SK-N-SH (cell line): ENCODE results near the gene DDX28. TPM values are rescaled to one million over a fixed set of nuclear protein-coding genes. Genes with fewer than 3 reads are reported as not detected.

Source experiments
- CTCF ChIA-PET: fragments of 300-600, 350-600 bp; formaldehyde crosslinking; extraction: SDS; loops from one replicate; lab custom pipeline; 2021; lab: Yijun Ruan, JAX
- POLR2A ChIA-PET: fragments of 350-600 bp; sonication (Branson Sonifier 250); formaldehyde crosslinking; extraction: SDS; loops from one replicate; lab custom pipeline; 2020; ENCODE audit warnings: antibody characterized with exemption, inconsistent platforms; lab: Yijun Ruan, JAX
- DNase-seq: peaks from one replicate; pipeline ENCODE4 v3.0.0; 2012
- H2AFZ ChIP-seq: fragments of 200-600 bp; sonication (generic); 2 replicates; pipeline ENCODE4 v1.8.1; 2016; ENCODE audit warnings: antibody characterized with exemption, mild to moderate bottlenecking, low read depth
- H3F3A ChIP-seq: fragments of 200-600 bp; sonication (generic); replicated peaks from 2 replicates; pipeline ENCODE3; 2016; ENCODE audit warnings: antibody characterized with exemption, mild to moderate bottlenecking; ENCODE audit not compliant: insufficient read depth
- H3K27ac ChIP-seq, 2 experiments: fragments of 200-500 bp in 1 of 2; fragments of 200-600 bp in 1 of 2; sonication (Bioruptor generic) in 1 of 2; sonication (generic), shearing (Covaris generic) in 1 of 2; 2 replicates each; pipeline versions ENCODE4 v1.5.1 to v1.6.1; 2014 to 2016; ENCODE audit warnings: low read depth in 2 of 2, inconsistent platforms in 1 of 2, low read length in 1 of 2, mild to moderate bottlenecking in 1 of 2, mixed read lengths in 1 of 2
- H3K27me3 ChIP-seq: fragments of 200-600 bp; sonication (generic), shearing (Covaris generic); 2 replicates; pipeline ENCODE4 v1.6.1; 2016; ENCODE audit warnings: mixed run types; ENCODE audit not compliant: insufficient read depth
- H3K36me3 ChIP-seq, 2 experiments: fragments of 200-500 bp in 1 of 2; fragments of 200-600 bp in 1 of 2; sonication (Bioruptor generic) in 1 of 2; sonication (generic) in 1 of 2; replicated peaks in 1 of 2; 2 replicates each; pipeline versions ENCODE3 to v1.5.1; 2014 to 2016; ENCODE audit warnings: low read length in 1 of 2, mild to moderate bottlenecking in 1 of 2; ENCODE audit not compliant: insufficient read depth in 2 of 2, control insufficient read depth in 1 of 2
- H3K4me1 ChIP-seq, 2 experiments: fragments of 200-500 bp in 1 of 2; fragments of 200-600 bp in 1 of 2; sonication (Bioruptor generic) in 1 of 2; sonication (generic), shearing (Covaris generic) in 1 of 2; 2 replicates each; pipeline versions ENCODE4 v1.5.1 to v1.6.1; 2014 to 2016; ENCODE audit warnings: low read depth in 1 of 2, low read length in 1 of 2, mixed run types in 1 of 2; ENCODE audit not compliant: insufficient read depth in 2 of 2, control insufficient read depth in 1 of 2
- H3K4me2 ChIP-seq: fragments of 200-600 bp; sonication (generic), shearing (Covaris generic); 2 replicates; pipeline ENCODE4 v1.6.1; 2017; ENCODE audit warnings: mixed run types
- H3K4me3 ChIP-seq, 2 experiments: fragments of 200-500 bp in 1 of 2; fragments of 200-600 bp in 1 of 2; sonication (Bioruptor generic) in 1 of 2; sonication (generic), shearing (Covaris generic) in 1 of 2; 2 replicates each; pipeline versions ENCODE4 v1.5.1 to v1.8.1; 2014 to 2016; ENCODE audit warnings: low read depth in 2 of 2, inconsistent platforms in 1 of 2, low read length in 1 of 2, mild to moderate bottlenecking in 1 of 2, mixed read lengths in 1 of 2, moderate library complexity in 1 of 2
- H3K79me2 ChIP-seq: fragments of 200-600 bp; sonication (generic); 2 replicates; pipeline ENCODE4 v1.8.1; 2017; ENCODE audit warnings: mild to moderate bottlenecking; ENCODE audit not compliant: insufficient read depth
- H3K9ac ChIP-seq: fragments of 200-600 bp; sonication (generic); 2 replicates; pipeline ENCODE4 v1.6.1; 2017; ENCODE audit warnings: mixed run types
- H3K9me2 ChIP-seq: fragments of 200-600 bp; sonication (generic); 2 replicates; pipeline ENCODE4 v1.6.1; 2017; ENCODE audit warnings: mixed run types
- H3K9me3 ChIP-seq: fragments of 200-600 bp; sonication (generic); 2 replicates; pipeline ENCODE4 v1.6.1; 2017; ENCODE audit warnings: mixed run types, mild to moderate bottlenecking, moderate library complexity
- H4K20me1 ChIP-seq: fragments of 200-600 bp; sonication (generic); 2 replicates; pipeline ENCODE4 v1.6.1; 2017; ENCODE audit warnings: mild to moderate bottlenecking, mixed run types; ENCODE audit not compliant: insufficient read depth
- CHD2 ChIP-seq: fragments of 150-350 bp; IDR thresholded peaks from 2 replicates; pipeline ENCODE4 v1.6.1; 2018; ENCODE audit warnings: low read length; ENCODE audit not compliant: partially characterized antibody
- ELF1 ChIP-seq: IDR thresholded peaks from 2 replicates; pipeline ENCODE4 v1.4.0; 2012
- EP300 ChIP-seq, 2 experiments: IDR thresholded peaks; 2 replicates each; pipeline versions ENCODE4 v1.4.0 to v1.6.1; 2012; ENCODE audit warnings: borderline replicate concordance in 1 of 2, low read depth in 1 of 2, low read length in 1 of 2
- FOSL2 ChIP-seq: IDR thresholded peaks from 2 replicates; pipeline ENCODE4 v1.4.0; 2012; ENCODE audit warnings: low read depth, mild to moderate bottlenecking, moderate library complexity, borderline replicate concordance
- FOXJ3 ChIP-seq: sonication (generic); formaldehyde crosslinking; IDR thresholded peaks from 2 replicates; pipeline ENCODE4 v1.5.1; 2020; ENCODE audit warnings: mild to moderate bottlenecking, missing genetic modification reagents
- GATA2 ChIP-seq: sonication (generic); formaldehyde crosslinking; IDR thresholded peaks from 2 replicates; pipeline ENCODE4 v1.5.0; 2020; ENCODE audit warnings: mild to moderate bottlenecking, missing genetic modification reagents
- IRF3 ChIP-seq: fragments of 150-350 bp; IDR thresholded peaks from 2 replicates; pipeline ENCODE4 v1.6.1; 2016; ENCODE audit warnings: mild to moderate bottlenecking, low read depth, low read length
- MAX ChIP-seq: IDR thresholded peaks from 2 replicates; pipeline ENCODE4 v1.4.0; 2012; ENCODE audit warnings: low read depth
- MXI1 ChIP-seq: IDR thresholded peaks from 2 replicates; pipeline ENCODE4 v1.6.1; 2012; ENCODE audit warnings: mild to moderate bottlenecking, low read depth, low read length, improper control_type of control experiment
- NFIC ChIP-seq: IDR thresholded peaks from 2 replicates; pipeline ENCODE4 v1.4.0; 2012; ENCODE audit warnings: borderline replicate concordance
- NRF1 ChIP-seq: IDR thresholded peaks from 2 replicates; pipeline ENCODE4 v1.6.1; 2012; ENCODE audit warnings: low read depth, mild to moderate bottlenecking, low read length
- RCOR1 ChIP-seq: fragments of 150-350 bp; IDR thresholded peaks from 2 replicates; pipeline ENCODE4 v1.6.1; 2017; ENCODE audit warnings: antibody characterized with exemption, low read length
- REST ChIP-seq: IDR thresholded peaks from 2 replicates; pipeline ENCODE4 v1.6.1; 2012; ENCODE audit warnings: mild to moderate bottlenecking, low read depth, low read length, moderate library complexity
- RFX5 ChIP-seq: IDR thresholded peaks from 2 replicates; pipeline ENCODE4 v1.6.1; 2012; ENCODE audit warnings: mild to moderate bottlenecking, improper control_type of control experiment, low read length
- SIN3A ChIP-seq: IDR thresholded peaks from 2 replicates; pipeline ENCODE4 v1.6.1; 2012; ENCODE audit warnings: low read depth, mild to moderate bottlenecking, low read length, moderate library complexity, borderline replicate concordance
- SMC3 ChIP-seq: IDR thresholded peaks from 2 replicates; pipeline ENCODE4 v1.6.1; 2012; ENCODE audit warnings: low read depth, low read length, improper control_type of control experiment
- TCF12 ChIP-seq: IDR thresholded peaks from 2 replicates; pipeline ENCODE4 v1.4.0; 2012
- TEAD4 ChIP-seq: IDR thresholded peaks from 2 replicates; pipeline ENCODE4 v1.4.0; 2012; ENCODE audit warnings: mild to moderate bottlenecking, borderline replicate concordance; ENCODE audit not compliant: insufficient read depth
- USF1 ChIP-seq: IDR thresholded peaks from 2 replicates; pipeline ENCODE4 v1.4.0; 2012; ENCODE audit warnings: low read depth, borderline replicate concordance
- ZBTB33 ChIP-seq: IDR thresholded peaks from 2 replicates; pipeline ENCODE4 v1.4.0; 2012; ENCODE audit warnings: low read depth, borderline replicate concordance
- WGBS: methylation state at CpG from one replicate; pipeline ENCODE4 v1.1.6; 2017; ENCODE audit warnings: low lambda C conversion rate; 5-methylcytosine and 5-hydroxymethylcytosine counted together
- polyA plus RNA-seq, 3 experiments: library from polyadenylated mRNA; depleted of rRNA; stranded (reverse); fragments of >200 nt; gene quantifications; 2 replicates each; pipeline ENCODE4 v1.2.3, GENCODE V29; 2012

Gene DDX28
- polyA plus RNA-seq, 1 of the 3 experiments (the other 2 are of a cell fraction): 10.8 TPM

- DNase-seq: no peak
- Histone ChIP-seq H3K4me2 (no peak overlapping the region), H4K20me1 (no peaks in the 10 kb centered on the region), H3K9me3 (no peaks in the 10 kb centered on the region), H3K27me3 (no peaks in the 10 kb centered on the region), H2AFZ (no peak overlapping the region), H3K36me3 (peaks cover 7 to 14% of the 10 kb centered on the region in 2 experiments), H3K9ac (no peak overlapping the region), H3K79me2 (no peaks in the 10 kb centered on the region), H3K27ac (no peak overlapping the region), H3K4me1 (no peaks in the 10 kb centered on the region), H3K9me2 (no peaks in the 10 kb centered on the region), H3K4me3 (no peak overlapping the region), H3F3A (no peaks in the 10 kb centered on the region)
- 83% methylated on average over 2 of the region's 2 CpGs for WGBS
- ChIA-PET CTCF (interaction anchor here (0.8 to 3.8 kb wide), 4 partner anchors 8 to 27 kb away, joined by 3 to 12 read pairs (median 3); no protein-coding TSS in a partner anchor), POLR2A (no interaction called here)
- TF ChIP-seq NFIC (no peak), FOSL2 (no peak), NRF1 (no peak), TEAD4 (no peak), MAX (no peak), GATA2 (CRISPR knock-in tag) (no peak), RCOR1 (no peak)
Observed at GRCh38 chr16:68049449-68049848, 26.4 kb upstream of the DDX28 start.

- CTCF ChIA-PET: interaction anchor here (1.6 kb wide), 1 partner anchor 165 kb away, joined by 4 read pairs; no protein-coding TSS in a partner anchor
- H3K9ac ChIP-seq: no peak overlapping the region
Observed at GRCh38 chr16:68047987-68048386, 25.0 kb upstream of the DDX28 start.

More at GRCh38 chr16:68047987-68048386, 25.0 kb upstream of the DDX28 start:
- POLR2A ChIA-PET: no interaction called here
- no peaks in the 10 kb centered on the region for H3K9me3 ChIP-seq
- H2AFZ ChIP-seq: no peak overlapping the region
- no peaks in the 10 kb centered on the region for H3K79me2 ChIP-seq
- no peak overlapping the region for H3K27ac ChIP-seq
- H3K27me3 ChIP-seq: no peaks in the 10 kb centered on the region
- peaks cover 2 to 7% of the 10 kb centered on the region in 2 experiments for H3K36me3 ChIP-seq
- H3K4me1 ChIP-seq: no peaks in the 10 kb centered on the region
- no peaks in the 10 kb centered on the region for H4K20me1 ChIP-seq
- DNase-seq: no peak
- 93% methylated on average over 2 of the region's 2 CpGs for WGBS
- no peaks in the 10 kb centered on the region for H3K9me2 ChIP-seq
- no peak overlapping the region for H3K4me3 ChIP-seq
- H3F3A ChIP-seq: no peaks in the 10 kb centered on the region
- TF ChIP-seq FOXJ3 (CRISPR knock-in tag) (no peak), CHD2 (no peak), ELF1 (no peak), TCF12 (no peak), MAX (no peak), SMC3 (no peak), FOSL2 (no peak), REST (no peak), IRF3 (no peak), USF1 (no peak), EP300 (IDR thresholded peaks at IDR 0.05; ENCODE audit: borderline replicate concordance in 1 of 2, low read depth in 1 of 2, low read length in 1 of 2) (no peak), MXI1 (no peak), ZBTB33 (no peak), RFX5 (no peak), NRF1 (no peak), SIN3A (no peak)
- H3K4me2 ChIP-seq: no peak overlapping the region
